Erythroblast (primary cell): ENCODE data around the gene NUDT19.

Experiments used
- GATA1 ChIP-seq: IDR thresholded peaks from 2 replicates; pipeline ENCODE4 v1.6.1; 2011; ENCODE audit warnings: low read depth, mild to moderate bottlenecking, control low read depth, low read length, moderate library complexity
- POLR2A ChIP-seq: IDR thresholded peaks from 2 replicates; pipeline ENCODE4 v1.6.1; 2011; ENCODE audit warnings: mild to moderate bottlenecking, low read length

DNA sequence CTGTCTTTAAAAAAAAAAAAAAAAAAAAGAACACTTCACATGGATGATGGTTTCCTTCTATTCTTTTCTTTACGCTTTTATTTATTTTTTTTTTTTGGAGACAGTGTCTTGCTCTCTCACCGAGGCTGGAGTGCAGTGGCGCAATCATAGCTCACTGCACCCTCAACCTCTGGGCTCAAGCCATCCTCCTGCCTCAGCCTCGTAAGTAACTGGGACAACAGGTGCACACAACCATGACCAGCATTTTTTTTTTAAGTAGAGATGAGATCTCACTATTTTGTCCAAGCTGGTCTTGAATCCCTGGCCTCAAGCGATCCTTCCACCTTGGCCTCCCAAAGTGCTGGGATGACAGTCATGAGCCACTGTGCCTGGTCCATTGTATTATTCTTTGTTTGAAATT is 41.0 kb upstream of the NUDT19 start:
- no peak for TF ChIP-seq POLR2A
- no peak for TF ChIP-seq GATA1
